Heart left ventricle (tissue), 16 donors: ENCODE results near the gene MAGI2. TPM values are rescaled to one million over a fixed set of nuclear protein-coding genes. Genes with fewer than 3 reads are reported as not detected.

Experiments used
- ATAC-seq, 4 donors: fragments of 200-7000 bp; cut with Tn5 transposase; one replicate each; pipeline ENCODE4 v1.9.1; 2020 to 2022; ENCODE audit warnings: moderate library complexity in 4 of 4, mild to moderate bottlenecking in 3 of 4, moderate number of reproducible peaks in 1 of 4
- DNase-seq, 5 donors: peaks; one replicate each; pipeline ENCODE4 v3.0.0-alpha.2; 2020
- H3K27ac ChIP-seq, 12 donors: fragments of 200-600 bp; sonication (generic) in 4 of 12; one replicate each; pipeline versions ENCODE4 v1.5.0 to v1.8.0; 2016 to 2022; ENCODE audit warnings: mild to moderate bottlenecking in 2 of 12
- H3K27me3 ChIP-seq, 9 donors: fragments of 200-600 bp; sonication (generic) in 2 of 9; one replicate each; pipeline versions ENCODE4 v1.5.1 to v1.8.0; 2016 to 2022; ENCODE audit warnings: mild to moderate bottlenecking in 3 of 9
- H3K36me3 ChIP-seq, 9 donors: fragments of 200-600 bp; sonication (generic) in 2 of 9; one replicate each; pipeline versions ENCODE4 v1.5.0 to v1.8.0; 2018 to 2022; ENCODE audit warnings: mild to moderate bottlenecking in 2 of 9
- H3K4me1 ChIP-seq, 12 donors: fragments of 200-600 bp; sonication (generic) in 4 of 12; one replicate each; pipeline versions ENCODE4 v1.5.0 to v1.8.0; 2016 to 2022; ENCODE audit warnings: mild to moderate bottlenecking in 3 of 12
- H3K4me3 ChIP-seq, 12 donors: fragments of 200-600 bp; sonication (generic) in 4 of 12; one replicate each; pipeline versions ENCODE4 v1.5.0 to v1.8.0; 2017 to 2022; ENCODE audit warnings: mild to moderate bottlenecking in 9 of 12, moderate library complexity in 4 of 12
- H3K9me3 ChIP-seq, 12 donors: fragments of 200-600 bp; sonication (generic) in 4 of 12; one replicate each; pipeline versions ENCODE4 v1.5.0 to v1.8.0; 2016 to 2022; ENCODE audit warnings: mild to moderate bottlenecking in 1 of 12
- POLR2A ChIP-seq, 2 donors: fragments of 450-650 bp; IDR thresholded peaks; one replicate each; pipeline ENCODE4 v1.6.1; 2017; ENCODE audit warnings: antibody characterized with exemption in 2 of 2, mild to moderate bottlenecking in 2 of 2, moderate library complexity in 2 of 2
- WGBS, 4 donors: extraction: QIAGEN DNeasy Blood & Tissue Kit in 2 of 4; methylation state at CpG; one replicate each; pipeline versions ENCODE4 v1.1.5 to v1.1.7; 2013 to 2018; 5-methylcytosine and 5-hydroxymethylcytosine counted together
- intact Hi-C, 10 donors: fragments of 100-400 bp; cut with DNase I; formaldehyde crosslinking; loops; one replicate each; pipeline versions ENCODE4 v1.11.1 to v1.14.2; 2022
- polyA plus RNA-seq, 2 donors: library from polyadenylated mRNA; stranded (reverse); fragments of 200-250 nt; gene quantifications; one replicate each; pipeline ENCODE4 v1.2.3, GENCODE V29; 2013
- total RNA-seq, 9 donors: library from RNA; depleted of rRNA in 2 of 9; stranded (reverse); fragments of >200 nt in 2 of 9; fragmentation: NEBNext Ultra II Directional in 3 of 9; extraction: Animal tissue kit (Norgen Biotek cat#: 25700) in 3 of 9; gene quantifications; one replicate each; pipeline versions ENCODE4 v1.1.0 to v1.2.4, GENCODE V29; 2016 to 2023
- TF ChIP-seq, protein P1 (sequence below), 12 donors: fragments of 200-600 bp; sonication (generic) in 4 of 12; IDR thresholded peaks; one replicate each; pipeline versions ENCODE4 v1.5.0 to v1.8.0; 2018 to 2022; ENCODE audit warnings: antibody characterized with exemption in 12 of 12, mild to moderate bottlenecking in 5 of 12
- donor health status: ischemic (EF 13 %, LVEDD 7.1; RV severe dilation, severe dysfunction).
- donor health status: healthy with polysubstance abuse.
- donor health status: DM: no; HTN: yes; CAD: no.
- donor health status: DM: no; HTN: no; CAD: no.
- donor health status: ischemic (EF 25% LVEDD 6.9; RV normal size, moderate dysfunction).
- donor health status: ischemic (EF 25% LVEDD 5.7; RV mildly dilated, moderate dysfunction).
- donor health status: healthy.
- donor health status: DM: yes; HTN: yes; CAD: no.
- donor health status: ischemic (EF 35%, LVEDD 5.7; RV mildly dilated, moderate dysfunction).
- donor health status: nonischemic (EF 11% LVEDD 7.7; RV severe dilation, severe dysfunction).
- donor health status: DM: yes; HTN: yes; CAD: no.
- donor health status: PGD.
- donor health status: ischemic (EF 29% LVEDD 5.4; RV normal size, mild dysfunction).
- donor health status: nonischemic (EF 23%, LVEDD 6.1; RV moderate dilation, normal function).

MAGI2 gene
- total and polyA plus RNA-seq, 11 donors: 1.1 to 6.8 (median 3.8) TPM

DNA sequence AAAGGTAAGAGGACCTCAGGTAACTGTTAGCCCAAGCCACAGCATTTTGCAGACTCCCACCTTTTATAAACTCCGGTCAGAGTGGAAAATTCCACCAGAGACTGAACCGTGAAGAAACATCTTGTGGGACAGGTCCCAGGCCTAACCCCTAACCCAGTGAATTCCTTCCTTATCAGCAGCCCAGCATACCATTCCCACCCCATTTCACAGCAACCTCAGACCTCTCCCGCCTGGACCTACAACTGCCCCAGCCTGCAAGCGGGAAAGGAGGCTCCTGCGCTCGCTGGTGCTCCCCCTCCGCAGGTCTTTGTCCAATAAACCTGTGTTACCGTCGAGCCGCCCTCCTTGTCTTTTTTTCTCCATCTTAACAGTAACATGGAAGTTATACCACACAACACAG is 736.6 kb downstream of the MAGI2 start:
- TF ChIP-seq, protein P1, sequence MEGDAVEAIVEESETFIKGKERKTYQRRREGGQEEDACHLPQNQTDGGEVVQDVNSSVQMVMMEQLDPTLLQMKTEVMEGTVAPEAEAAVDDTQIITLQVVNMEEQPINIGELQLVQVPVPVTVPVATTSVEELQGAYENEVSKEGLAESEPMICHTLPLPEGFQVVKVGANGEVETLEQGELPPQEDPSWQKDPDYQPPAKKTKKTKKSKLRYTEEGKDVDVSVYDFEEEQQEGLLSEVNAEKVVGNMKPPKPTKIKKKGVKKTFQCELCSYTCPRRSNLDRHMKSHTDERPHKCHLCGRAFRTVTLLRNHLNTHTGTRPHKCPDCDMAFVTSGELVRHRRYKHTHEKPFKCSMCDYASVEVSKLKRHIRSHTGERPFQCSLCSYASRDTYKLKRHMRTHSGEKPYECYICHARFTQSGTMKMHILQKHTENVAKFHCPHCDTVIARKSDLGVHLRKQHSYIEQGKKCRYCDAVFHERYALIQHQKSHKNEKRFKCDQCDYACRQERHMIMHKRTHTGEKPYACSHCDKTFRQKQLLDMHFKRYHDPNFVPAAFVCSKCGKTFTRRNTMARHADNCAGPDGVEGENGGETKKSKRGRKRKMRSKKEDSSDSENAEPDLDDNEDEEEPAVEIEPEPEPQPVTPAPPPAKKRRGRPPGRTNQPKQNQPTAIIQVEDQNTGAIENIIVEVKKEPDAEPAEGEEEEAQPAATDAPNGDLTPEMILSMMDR (IDR thresholded peaks at IDR 0.05): no peak
- no peak for TF ChIP-seq POLR2A (IDR thresholded peaks at IDR 0.05)
- Histone ChIP-seq H3K4me1 (peaks cover 0 to 11% (median 0%) of the 10 kb centered on the region in 12 donors), H3K27me3 (no peaks in the 10 kb centered on the region), H3K4me3 (no peak overlapping the region), H3K9me3 (no peaks in the 10 kb centered on the region), H3K27ac (no peak overlapping the region), H3K36me3 (no peaks in the 10 kb centered on the region)
- 58 to 69% (median 63%) methylated on average over 10 of the region's 10 CpGs for WGBS, 4 donors
- ATAC-seq (no peak), DNase-seq (peak in 1 of 5 donors; percentile 23)
- intact Hi-C loops: no loop called here

- Histone ChIP-seq H3K4me3 (no peak overlapping the region), H3K36me3 (no peaks in the 10 kb centered on the region), H3K9me3 (no peaks in the 10 kb centered on the region), H3K4me1 (peaks cover 0 to 7% (median 0%) of the 10 kb centered on the region in 12 donors), H3K27ac (no peak overlapping the region), H3K27me3 (no peaks in the 10 kb centered on the region)
- WGBS, 4 donors: 75 to 80% (median 79%) methylated on average over 4 of the region's 4 CpGs
- TF ChIP-seq POLR2A (IDR thresholded peaks at IDR 0.05): no peak
- TF ChIP-seq, protein P1 (IDR thresholded peaks at IDR 0.05): no peak
- ATAC-seq (no peak), DNase-seq (no peak)
- intact Hi-C loops: no loop called here
Observed at GRCh38 chr7:78714356-78714755, 739.1 kb downstream of the MAGI2 start.

DNA sequence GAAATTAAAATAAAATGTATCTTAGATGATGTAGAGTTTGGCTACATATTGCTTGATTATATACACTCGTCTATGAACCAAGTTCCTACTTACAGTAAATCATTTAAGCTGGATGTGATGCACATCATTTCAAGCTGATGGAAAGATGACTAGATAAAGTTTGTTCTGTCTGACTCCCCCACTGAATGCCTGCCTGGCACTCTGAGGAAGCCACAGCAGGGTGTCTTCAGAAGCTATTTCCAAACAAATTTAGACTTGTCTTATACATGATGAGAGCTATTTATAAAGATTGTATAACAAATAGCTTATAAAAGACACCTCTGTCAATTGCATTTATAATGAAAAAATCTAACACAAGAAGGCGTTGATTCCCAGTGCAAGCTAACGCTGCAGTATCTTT is 741.4 kb downstream of the MAGI2 start:
- ATAC-seq: no peak
- Histone ChIP-seq H3K36me3 (no peaks in the 10 kb centered on the region), H3K4me3 (no peak overlapping the region), H3K9me3 (no peaks in the 10 kb centered on the region), H3K27me3 (no peaks in the 10 kb centered on the region), H3K27ac (no peak overlapping the region), H3K4me1 (no peaks in the 10 kb centered on the region)
- intact Hi-C loops: no loop called here
- no peak for DNase-seq
- TF ChIP-seq, protein P1 (IDR thresholded peaks at IDR 0.05): no peak
- TF ChIP-seq POLR2A (IDR thresholded peaks at IDR 0.05): no peak
- WGBS, 4 donors: 64 to 73% (median 70%) methylated on average over 3 of the region's 3 CpGs

- no peaks in the 10 kb centered on the region for H3K27me3 ChIP-seq
- H3K36me3 ChIP-seq: no peaks in the 10 kb centered on the region
- intact Hi-C loops: no loop called here
- H3K27ac ChIP-seq: no peak overlapping the region
- DNase-seq (no peak), ATAC-seq (no peak)
- WGBS, 4 donors: 95 to 100% (median 97%) methylated on average over 1 of the region's 1 CpG
- no peaks in the 10 kb centered on the region for H3K9me3 ChIP-seq
- TF ChIP-seq, protein P1 (IDR thresholded peaks at IDR 0.05): no peak
- TF ChIP-seq POLR2A (IDR thresholded peaks at IDR 0.05): no peak
- H3K4me1 ChIP-seq: no peaks in the 10 kb centered on the region
- H3K4me3 ChIP-seq: no peak overlapping the region
Observed at GRCh38 chr7:78709658-78710057, 743.8 kb downstream of the MAGI2 start.
